Left lung (tissue), 10 donors: ENCODE measurements around the gene PLEKHA7. TPM values are rescaled to one million over a fixed set of nuclear protein-coding genes. Genes with fewer than 3 reads are reported as not detected.
"Not testable (repeated sequence)": the region's sequence is repeated elsewhere in the genome, so short reads cannot be mapped to it uniquely, and the experiment has no call there.

Source experiments
- ATAC-seq: fragments of 200-7000 bp; cut with Tn5 transposase; one replicate; pipeline ENCODE4 v1.9.1; 2020; ENCODE audit warnings: moderate library complexity
- DNase-seq, 4 donors: peaks; one replicate each; pipeline ENCODE4 v3.0.0-alpha.2; 2013 to 2020
- H3K27ac ChIP-seq, 2 donors: fragments of 200-600 bp; sonication (generic) in 1 of 2; one replicate each; pipeline versions ENCODE4 v1.5.0 to v1.8.0; 2020 to 2021
- H3K27me3 ChIP-seq, 2 donors: fragments of 200-600 bp; sonication (generic) in 1 of 2; one replicate each; pipeline versions ENCODE4 v1.5.0 to v1.8.0; 2020 to 2021
- H3K36me3 ChIP-seq, 2 donors: fragments of 200-600 bp; sonication (generic) in 1 of 2; one replicate each; pipeline versions ENCODE4 v1.5.0 to v1.8.0; 2020 to 2021
- H3K4me1 ChIP-seq, 2 donors: fragments of 200-600 bp; one replicate each; pipeline ENCODE4 v1.8.0; 2021
- H3K4me3 ChIP-seq, 2 donors: fragments of 200-600 bp; sonication (generic) in 1 of 2; one replicate each; pipeline versions ENCODE4 v1.5.0 to v1.8.0; 2020 to 2021; ENCODE audit warnings: mild to moderate bottlenecking in 1 of 2
- H3K9me3 ChIP-seq, 2 donors: fragments of 200-600 bp; sonication (generic) in 1 of 2; one replicate each; pipeline versions ENCODE4 v1.5.0 to v1.8.0; 2020 to 2021
- intact Hi-C, 2 donors: fragments of 100-400 bp; cut with DNase I; formaldehyde crosslinking; loops; one replicate each; pipeline versions ENCODE4 v1.11.2 to v1.14.2; 2022
- polyA plus RNA-seq, 6 donors: library from polyadenylated mRNA; unstranded; fragments of 120-200 nt; gene quantifications; one replicate each; pipeline ENCODE4 v1.2.1, GENCODE V29; 2013; ENCODE audit not compliant: insufficient read length in 6 of 6
- total RNA-seq, 2 donors: library from RNA; stranded (reverse); fragmentation: NEBNext Ultra II Directional; extraction: Animal tissue kit (Norgen Biotek cat#: 25700); gene quantifications; one replicate each; pipeline ENCODE4 v1.2.1, GENCODE V29; 2021
- TF ChIP-seq, protein P1 (sequence below), 2 donors: fragments of 200-600 bp; sonication (generic) in 1 of 2; IDR thresholded peaks; one replicate each; pipeline versions ENCODE4 v1.5.0 to v1.8.0; 2021; ENCODE audit warnings: antibody characterized with exemption in 2 of 2
- donor health status: DM: no; HTN: yes; CAD: no.
- donor health status: DM: no; HTN: no; CAD: no.

Gene PLEKHA7
- total and polyA plus RNA-seq, 8 donors, result 24.4 to 33.7 (median 29.6) TPM

DNA sequence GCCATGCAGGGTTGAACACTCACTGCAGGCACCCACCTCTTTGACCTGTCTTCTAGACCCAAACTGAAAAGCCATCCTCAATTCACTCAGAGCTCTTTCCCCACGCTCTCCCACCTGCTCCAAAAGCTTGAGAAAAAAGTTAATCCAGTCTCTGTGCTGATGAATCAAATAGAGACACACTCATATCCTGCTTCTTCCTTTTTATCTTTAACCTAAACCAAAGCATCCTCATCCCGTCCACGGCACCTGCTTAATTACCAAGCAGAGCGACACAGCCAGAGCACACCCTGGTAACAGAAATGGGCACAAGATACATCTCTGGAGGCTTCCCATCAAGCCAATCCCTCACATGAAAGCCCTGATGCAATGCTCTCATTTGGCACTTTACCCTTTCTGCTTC is 102.6 kb downstream of the PLEKHA7 start:
- intact Hi-C loops, result no loop called here
- Histone ChIP-seq H3K27ac (no peak overlapping the region), H3K9me3 (no peaks in the 10 kb centered on the region), H3K4me3 (no peak overlapping the region), H3K27me3 (no peaks in the 10 kb centered on the region), H3K4me1 (no peaks in the 10 kb centered on the region), H3K36me3 (no peaks in the 10 kb centered on the region)
- ATAC-seq (no peak), DNase-seq (no peak)
- TF ChIP-seq, protein P1, sequence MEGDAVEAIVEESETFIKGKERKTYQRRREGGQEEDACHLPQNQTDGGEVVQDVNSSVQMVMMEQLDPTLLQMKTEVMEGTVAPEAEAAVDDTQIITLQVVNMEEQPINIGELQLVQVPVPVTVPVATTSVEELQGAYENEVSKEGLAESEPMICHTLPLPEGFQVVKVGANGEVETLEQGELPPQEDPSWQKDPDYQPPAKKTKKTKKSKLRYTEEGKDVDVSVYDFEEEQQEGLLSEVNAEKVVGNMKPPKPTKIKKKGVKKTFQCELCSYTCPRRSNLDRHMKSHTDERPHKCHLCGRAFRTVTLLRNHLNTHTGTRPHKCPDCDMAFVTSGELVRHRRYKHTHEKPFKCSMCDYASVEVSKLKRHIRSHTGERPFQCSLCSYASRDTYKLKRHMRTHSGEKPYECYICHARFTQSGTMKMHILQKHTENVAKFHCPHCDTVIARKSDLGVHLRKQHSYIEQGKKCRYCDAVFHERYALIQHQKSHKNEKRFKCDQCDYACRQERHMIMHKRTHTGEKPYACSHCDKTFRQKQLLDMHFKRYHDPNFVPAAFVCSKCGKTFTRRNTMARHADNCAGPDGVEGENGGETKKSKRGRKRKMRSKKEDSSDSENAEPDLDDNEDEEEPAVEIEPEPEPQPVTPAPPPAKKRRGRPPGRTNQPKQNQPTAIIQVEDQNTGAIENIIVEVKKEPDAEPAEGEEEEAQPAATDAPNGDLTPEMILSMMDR (IDR thresholded peaks at IDR 0.05), result no peak

GRCh38 chr11:16911186-16911585 is 103.0 kb downstream of the PLEKHA7 start:
- no peaks in the 10 kb centered on the region for H3K9me3 ChIP-seq
- no peak overlapping the region for H3K27ac ChIP-seq
- no peak for ATAC-seq
- no peaks in the 10 kb centered on the region for H3K4me1 ChIP-seq
- H3K27me3 ChIP-seq, result no peaks in the 10 kb centered on the region
- TF ChIP-seq, protein P1 (IDR thresholded peaks at IDR 0.05), result no peak
- H3K36me3 ChIP-seq, result no peaks in the 10 kb centered on the region
- no peak overlapping the region for H3K4me3 ChIP-seq
- intact Hi-C loops, result no loop called here
- no peak for DNase-seq

- no peak for ATAC-seq
- TF ChIP-seq, protein P1 (IDR thresholded peaks at IDR 0.05), result no peak
- no peaks in the 10 kb centered on the region for H3K36me3 ChIP-seq
Measured at GRCh38 chr11:16909359-16910035, 104.7 kb downstream of the PLEKHA7 start.

GRCh38 chr11:16905375-16905774 is 108.8 kb downstream of the PLEKHA7 start:
- DNase-seq (no peak), ATAC-seq (no peak)
- intact Hi-C loops, result no loop called here
- Histone ChIP-seq H3K9me3 (no peaks in the 10 kb centered on the region), H3K36me3 (no peaks in the 10 kb centered on the region), H3K4me3 (no peak overlapping the region), H3K27me3 (no peaks in the 10 kb centered on the region), H3K4me1 (no peaks in the 10 kb centered on the region), H3K27ac (no peak overlapping the region)
- TF ChIP-seq, protein P1 (IDR thresholded peaks at IDR 0.05), result no peak

More at GRCh38 chr11:16909359-16910035, 104.7 kb downstream of the PLEKHA7 start:
- Histone ChIP-seq H3K27ac (no peak overlapping the region), H3K4me3 (no peak overlapping the region), H3K4me1 (no peaks in the 10 kb centered on the region), H3K9me3 (no peaks in the 10 kb centered on the region), H3K27me3 (no peaks in the 10 kb centered on the region)
- intact Hi-C loops, result no loop called here
- DNase-seq, result no peak

DNA sequence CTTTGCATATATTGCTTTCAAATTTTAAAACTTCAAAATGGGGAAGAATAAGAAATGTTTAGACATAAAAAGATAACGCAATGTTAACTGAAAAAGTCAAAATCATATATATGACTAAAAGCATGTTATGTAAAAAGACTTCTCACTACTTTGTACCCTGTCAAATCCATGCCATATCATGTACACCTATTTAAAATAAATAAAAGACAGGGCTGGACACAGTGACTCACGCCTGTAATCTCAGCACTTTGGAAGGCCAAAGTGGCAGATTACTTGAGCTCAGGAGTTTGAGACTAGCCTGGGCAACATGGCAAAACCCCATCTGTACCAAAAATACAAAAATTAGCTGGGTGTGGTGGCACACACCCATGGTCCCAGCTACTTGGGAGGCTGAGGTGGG is 109.5 kb downstream of the PLEKHA7 start:
- H3K36me3 ChIP-seq, ATAC-seq, H3K4me3 ChIP-seq, H3K4me1 ChIP-seq, H3K27ac ChIP-seq, DNase-seq, intact Hi-C loops, H3K9me3 ChIP-seq, H3K27me3 ChIP-seq: not testable (repeated sequence)
